ENCODE data around the gene TRIM28.

Gene TRIM28

GRCh38 chr19:58544591-58545285 lies 874 bp downstream of the TRIM28 start:
- Histone ChIP-seq H3K27me3 (ENCODE audit: insufficient read depth, low read length, poor library complexity, severe bottlenecking) (no peaks in the 10 kb centered on the region), H3F3A (ENCODE audit: low read depth) (peaks cover 4% of the 10 kb centered on the region), H4K20me1 (ENCODE audit: insufficient read depth, low read length, poor library complexity, severe bottlenecking) (peaks cover 52% of the 10 kb centered on the region), H3K9ac (ENCODE audit: low read depth, low read length, poor library complexity, severe bottlenecking) (peak overlapping the region; percentile 93), H3K9me2 (replicated peaks; ENCODE audit: low read depth, low read length) (no peaks in the 10 kb centered on the region), H3K4me1 (ENCODE audit: insufficient read depth, low read length, poor library complexity, severe bottlenecking) (peaks cover 27% of the 10 kb centered on the region), H3K36me3 (ENCODE audit: insufficient read depth, low read length) (peaks cover 37% of the 10 kb centered on the region), H3K79me2 (ENCODE audit: insufficient read depth, low read length) (peaks cover 52% of the 10 kb centered on the region), H3K4me2 (ENCODE audit: low read depth, low read length, poor library complexity, severe bottlenecking) (peak overlapping the region; percentile 97), H2AFZ (ENCODE audit: low read length) (no peak overlapping the region), H3K9me3 (ENCODE audit: insufficient read depth, low read depth, low read length) (no peaks in the 10 kb centered on the region), H3K4me3 (ENCODE audit: low read length, poor library complexity, severe bottlenecking) (peak overlapping the region; percentile 96)
- no peak for TF ChIP-seq EZH2phosphoT487 (IDR thresholded peaks at IDR 0.05; ENCODE audit: borderline replicate concordance)

GRCh38 chr19:58545286-58546018 lies 1.6 kb downstream of the TRIM28 start:
- peak overlapping the region; percentile 93 for H3K9ac ChIP-seq (ENCODE audit: low read depth, low read length, poor library complexity, severe bottlenecking)
- H3F3A ChIP-seq (ENCODE audit: low read depth) = peaks cover 4% of the 10 kb centered on the region
- no peaks in the 10 kb centered on the region for H3K27me3 ChIP-seq (ENCODE audit: insufficient read depth, low read length, poor library complexity, severe bottlenecking)
- H3K9me2 ChIP-seq (replicated peaks; ENCODE audit: low read depth, low read length) = no peaks in the 10 kb centered on the region
- H2AFZ ChIP-seq (ENCODE audit: low read length) = no peak overlapping the region
- peak overlapping the region; percentile 96 for H3K4me3 ChIP-seq (ENCODE audit: low read length, poor library complexity, severe bottlenecking)
- peaks cover 27% of the 10 kb centered on the region for H3K4me1 ChIP-seq (ENCODE audit: insufficient read depth, low read length, poor library complexity, severe bottlenecking)
- peaks cover 44% of the 10 kb centered on the region for H3K36me3 ChIP-seq (ENCODE audit: insufficient read depth, low read length)
- TF ChIP-seq EZH2phosphoT487 (IDR thresholded peaks at IDR 0.05; ENCODE audit: borderline replicate concordance) (no peak), CTCF (conservative IDR thresholded peaks at IDR 0.05; ENCODE audit: low read length) (no peak)
- H4K20me1 ChIP-seq (ENCODE audit: insufficient read depth, low read length, poor library complexity, severe bottlenecking) = peaks cover 59% of the 10 kb centered on the region
- peak overlapping the region; percentile 97 for H3K4me2 ChIP-seq (ENCODE audit: low read depth, low read length, poor library complexity, severe bottlenecking)
- no peaks in the 10 kb centered on the region for H3K9me3 ChIP-seq (ENCODE audit: insufficient read depth, low read depth, low read length)
- H3K79me2 ChIP-seq (ENCODE audit: insufficient read depth, low read length) = peaks cover 59% of the 10 kb centered on the region

- Histone ChIP-seq H3K36me3 (ENCODE audit: insufficient read depth, low read length) (peaks cover 50% of the 10 kb centered on the region), H3K79me2 (ENCODE audit: insufficient read depth, low read length) (peaks cover 66% of the 10 kb centered on the region), H4K20me1 (ENCODE audit: insufficient read depth, low read length, poor library complexity, severe bottlenecking) (peaks cover 65% of the 10 kb centered on the region), H2AFZ (ENCODE audit: low read length) (no peak overlapping the region), H3K4me1 (ENCODE audit: insufficient read depth, low read length, poor library complexity, severe bottlenecking) (peaks cover 27% of the 10 kb centered on the region), H3K9me2 (replicated peaks; ENCODE audit: low read depth, low read length) (no peaks in the 10 kb centered on the region), H3K9me3 (ENCODE audit: insufficient read depth, low read depth, low read length) (no peaks in the 10 kb centered on the region), H3K4me3 (ENCODE audit: low read length, poor library complexity, severe bottlenecking) (peak overlapping the region; percentile 96), H3K27me3 (ENCODE audit: insufficient read depth, low read length, poor library complexity, severe bottlenecking) (no peaks in the 10 kb centered on the region), H3K4me2 (ENCODE audit: low read depth, low read length, poor library complexity, severe bottlenecking) (peak overlapping the region; percentile 97), H3F3A (ENCODE audit: low read depth) (peaks cover 5% of the 10 kb centered on the region), H3K9ac (ENCODE audit: low read depth, low read length, poor library complexity, severe bottlenecking) (peak overlapping the region; percentile 93)
- TF ChIP-seq CTCF (conservative IDR thresholded peaks at IDR 0.05; ENCODE audit: low read length) = no peak
- no peak for TF ChIP-seq EZH2phosphoT487 (IDR thresholded peaks at IDR 0.05; ENCODE audit: borderline replicate concordance)
These were observed 2.2 kb downstream of the TRIM28 start for GRCh38 chr19:58546019-58546530.

Data from Loucy (cell line).